ENCODE results near the gene GNA14.

- TF ChIP-seq CTCF (IDR thresholded peaks at IDR 0.05): no peak
- TF ChIP-seq POLR2A (IDR thresholded peaks at IDR 0.05): no peak
These were observed 51.1 kb downstream of the GNA14 start for GRCh38 chr9:77597057-77597456.
